Measurements from ENCODE around the gene CKS1B.

The CKS1B gene

GRCh38 chr1:154987326-154987725 lies 12.8 kb downstream of the CKS1B start:
- peak; percentile 60 for DNase-seq (ENCODE audit: low read depth)

- no peak for DNase-seq (ENCODE audit: low read depth)
These were observed 13.8 kb downstream of the CKS1B start for GRCh38 chr1:154988058-154988954.

GRCh38 chr1:154989195-154989860 lies 14.8 kb downstream of the CKS1B start:
- DNase-seq (ENCODE audit: low read depth): no peak

GRCh38 chr1:154990276-154990675 lies 15.8 kb downstream of the CKS1B start:
- DNase-seq (ENCODE audit: low read depth): no peak

- no peak for DNase-seq (ENCODE audit: low read depth)
These were observed 18.5 kb downstream of the CKS1B start for GRCh38 chr1:154992721-154993571.

- no peak for DNase-seq (ENCODE audit: low read depth)
These were observed 19.2 kb downstream of the CKS1B start, which contains the start of gene LENEP for GRCh38 chr1:154993572-154994268. Gene LENEP (plus strand): TSS chr1:154993586. CDS start chr1:154993608, 22 bp downstream.

- DNase-seq (ENCODE audit: low read depth): no peak
These were observed 19.7 kb downstream of the CKS1B start for GRCh38 chr1:154994269-154994587.

GRCh38 chr1:154994591-154994990 lies 20.1 kb downstream of the CKS1B start:
- DNase-seq (ENCODE audit: low read depth): no peak

GRCh38 chr1:154995301-154995983 lies 21.0 kb downstream of the CKS1B start:
- DNase-seq (ENCODE audit: low read depth): peak; percentile 81

GRCh38 chr1:154996966-154997701 lies 22.7 kb downstream of the CKS1B start:
- DNase-seq (ENCODE audit: low read depth): no peak

GRCh38 chr1:154998201-154998780 lies 23.8 kb downstream of the CKS1B start:
- DNase-seq (ENCODE audit: low read depth): no peak

GRCh38 chr1:154998818-154999570 lies 24.5 kb downstream of the CKS1B start:
- DNase-seq (ENCODE audit: low read depth): peak; percentile 62

- no peak for DNase-seq (ENCODE audit: low read depth)
These were observed 25.3 kb downstream of the CKS1B start for GRCh38 chr1:154999571-155000410.

- no peak for DNase-seq (ENCODE audit: low read depth)
These were observed 25.9 kb downstream of the CKS1B start for GRCh38 chr1:155000411-155000725.

- peak; percentile 86 for DNase-seq (ENCODE audit: low read depth)
These were observed 26.4 kb downstream of the CKS1B start for GRCh38 chr1:155000726-155001424.

GRCh38 chr1:155001425-155001674 lies 26.9 kb downstream of the CKS1B start:
- DNase-seq (ENCODE audit: low read depth): no peak

- peak; percentile 99 for DNase-seq (ENCODE audit: low read depth)
These were observed 27.4 kb downstream of the CKS1B start for GRCh38 chr1:155001675-155002463.

Measured in fibroblast of gingiva (primary cell).